Neural cell (in vitro differentiated cells): Measurements from ENCODE around the gene IFNGR2. TPM values are rescaled to one million over a fixed set of nuclear protein-coding genes. Genes with fewer than 3 reads are reported as not detected.

Source experiments
- H2AFZ ChIP-seq: fragments of 200-600, 300-800 bp; sonication (generic), shearing (Covaris generic); 2 replicates; pipeline ENCODE4 v1.6.0; 2014; ENCODE audit warnings: low read depth, mild to moderate bottlenecking, antibody characterized with exemption, low read length, moderate library complexity
- H3F3A ChIP-seq: fragments of 200-600 bp; shearing (Covaris generic); 2 replicates; pipeline ENCODE4 v1.6.1; 2016; ENCODE audit warnings: mild to moderate bottlenecking, moderate library complexity, mixed read lengths, antibody characterized with exemption, low read length; ENCODE audit not compliant: insufficient read depth, poor library complexity, severe bottlenecking
- H3K27ac ChIP-seq: fragments of 200-600, 300-800 bp; sonication (generic), shearing (Covaris generic); 2 replicates; pipeline ENCODE4 v1.5.1; 2014; ENCODE audit warnings: mild to moderate bottlenecking, low read length, moderate library complexity
- H3K27me3 ChIP-seq: fragments of 300-800, 200-600 bp; sonication (generic), shearing (Covaris generic); 2 replicates; pipeline ENCODE4 v1.6.0; 2014; ENCODE audit warnings: mild to moderate bottlenecking, low read depth, low read length, moderate library complexity; ENCODE audit not compliant: insufficient read depth
- H3K36me3 ChIP-seq: fragments of 300-800, 200-600 bp; sonication (generic), shearing (Covaris generic); 2 replicates; pipeline ENCODE4 v1.5.1; 2014; ENCODE audit warnings: mild to moderate bottlenecking, antibody characterized with exemption, low read length, moderate library complexity; ENCODE audit not compliant: insufficient read depth
- H3K4me2 ChIP-seq: fragments of 300-800, 200-600 bp; sonication (generic), shearing (Covaris generic); 2 replicates; pipeline ENCODE4 v1.6.0; 2014; ENCODE audit warnings: mild to moderate bottlenecking, low read length
- H3K4me3 ChIP-seq: fragments of 300-800, 200-600 bp; sonication (generic), shearing (Covaris generic); 2 replicates; pipeline ENCODE4 v1.5.1; 2014; ENCODE audit warnings: mild to moderate bottlenecking, low read length, moderate library complexity
- H3K79me2 ChIP-seq: fragments of 200-600 bp; shearing (Covaris generic); replicated peaks from 2 replicates; pipeline ENCODE4 v1.6.0; 2014; ENCODE audit warnings: mild to moderate bottlenecking, low read length, moderate library complexity; ENCODE audit not compliant: insufficient read depth
- H3K9ac ChIP-seq: fragments of 300-800, 200-600 bp; sonication (generic), shearing (Covaris generic); 2 replicates; pipeline ENCODE4 v1.6.1; 2016; ENCODE audit warnings: mild to moderate bottlenecking, low read length, mixed read lengths
- H3K9me2 ChIP-seq: fragments of 200-600 bp; shearing (Covaris generic); 2 replicates; pipeline ENCODE4 v1.6.1; 2016; ENCODE audit warnings: mild to moderate bottlenecking, low read length, mixed read lengths; ENCODE audit not compliant: insufficient read depth
- H3K9me3 ChIP-seq: fragments of 200-600, 300-800 bp; sonication (generic), shearing (Covaris generic); 2 replicates; pipeline ENCODE4 v1.6.1; 2016; ENCODE audit warnings: mild to moderate bottlenecking, mixed run types, low read length, moderate library complexity, mixed read lengths
- H4K20me1 ChIP-seq: fragments of 200-600 bp; shearing (Covaris generic); 2 replicates; pipeline ENCODE4 v1.6.1; 2016; ENCODE audit warnings: mild to moderate bottlenecking, mixed run types; ENCODE audit not compliant: insufficient read depth
- EP300 ChIP-seq: fragments of 450-650 bp; conservative IDR thresholded peaks from 2 replicates; pipeline ENCODE4 v1.6.1; 2014; ENCODE audit warnings: antibody characterized with exemption, mild to moderate bottlenecking, moderate library complexity; ENCODE audit not compliant: poor library complexity, severe bottlenecking
- EZH2 ChIP-seq: fragments of 200-600, 300-800 bp; shearing (Covaris generic), sonication (generic); IDR thresholded peaks from 2 replicates; pipeline ENCODE4 v1.6.1; 2014; ENCODE audit warnings: antibody characterized with exemption, low read length, borderline replicate concordance, mild to moderate bottlenecking; ENCODE audit not compliant: insufficient read depth, poor library complexity, severe bottlenecking
- MXI1 ChIP-seq: fragments of 450-650 bp; conservative IDR thresholded peaks from 2 replicates; pipeline ENCODE4 v1.6.1; 2014; ENCODE audit warnings: antibody characterized with exemption, mild to moderate bottlenecking; ENCODE audit not compliant: poor library complexity, severe bottlenecking
- POLR2AphosphoS5 ChIP-seq: IDR thresholded peaks from 2 replicates; pipeline ENCODE4 v1.6.1; 2012
- RAD21 ChIP-seq: fragments of 450-650 bp; conservative IDR thresholded peaks from 2 replicates; pipeline ENCODE4 v1.6.1; 2014; ENCODE audit warnings: antibody characterized with exemption, mild to moderate bottlenecking, moderate library complexity
- SMC3 ChIP-seq: fragments of 450-650 bp; conservative IDR thresholded peaks from 2 replicates; pipeline ENCODE4 v1.6.1; 2014; ENCODE audit warnings: antibody characterized with exemption, mild to moderate bottlenecking, moderate library complexity; ENCODE audit not compliant: poor library complexity
- TAF1 ChIP-seq: IDR thresholded peaks from 2 replicates; pipeline ENCODE4 v1.6.1; 2012; ENCODE audit warnings: low read depth
- polyA plus RNA-seq: library from polyadenylated mRNA; depleted of rRNA; stranded (reverse); fragments of >200 nt; gene quantifications from 2 replicates; pipeline ENCODE4 v1.2.3, GENCODE V29; 2014
- TF ChIP-seq, protein P1 (sequence below): IDR thresholded peaks from 2 replicates; pipeline ENCODE4 v1.6.1; 2012; ENCODE audit warnings: borderline replicate concordance
- TF ChIP-seq, protein P2 (sequence below): fragments of 450-650 bp; IDR thresholded peaks from 2 replicates; pipeline ENCODE4 v1.5.1; 2014; ENCODE audit warnings: antibody characterized with exemption, mild to moderate bottlenecking, moderate library complexity; ENCODE audit not compliant: poor library complexity, severe bottlenecking

IFNGR2 gene
- polyA plus RNA-seq, 1 donor from 2014 or later: 57.2 TPM

DNA sequence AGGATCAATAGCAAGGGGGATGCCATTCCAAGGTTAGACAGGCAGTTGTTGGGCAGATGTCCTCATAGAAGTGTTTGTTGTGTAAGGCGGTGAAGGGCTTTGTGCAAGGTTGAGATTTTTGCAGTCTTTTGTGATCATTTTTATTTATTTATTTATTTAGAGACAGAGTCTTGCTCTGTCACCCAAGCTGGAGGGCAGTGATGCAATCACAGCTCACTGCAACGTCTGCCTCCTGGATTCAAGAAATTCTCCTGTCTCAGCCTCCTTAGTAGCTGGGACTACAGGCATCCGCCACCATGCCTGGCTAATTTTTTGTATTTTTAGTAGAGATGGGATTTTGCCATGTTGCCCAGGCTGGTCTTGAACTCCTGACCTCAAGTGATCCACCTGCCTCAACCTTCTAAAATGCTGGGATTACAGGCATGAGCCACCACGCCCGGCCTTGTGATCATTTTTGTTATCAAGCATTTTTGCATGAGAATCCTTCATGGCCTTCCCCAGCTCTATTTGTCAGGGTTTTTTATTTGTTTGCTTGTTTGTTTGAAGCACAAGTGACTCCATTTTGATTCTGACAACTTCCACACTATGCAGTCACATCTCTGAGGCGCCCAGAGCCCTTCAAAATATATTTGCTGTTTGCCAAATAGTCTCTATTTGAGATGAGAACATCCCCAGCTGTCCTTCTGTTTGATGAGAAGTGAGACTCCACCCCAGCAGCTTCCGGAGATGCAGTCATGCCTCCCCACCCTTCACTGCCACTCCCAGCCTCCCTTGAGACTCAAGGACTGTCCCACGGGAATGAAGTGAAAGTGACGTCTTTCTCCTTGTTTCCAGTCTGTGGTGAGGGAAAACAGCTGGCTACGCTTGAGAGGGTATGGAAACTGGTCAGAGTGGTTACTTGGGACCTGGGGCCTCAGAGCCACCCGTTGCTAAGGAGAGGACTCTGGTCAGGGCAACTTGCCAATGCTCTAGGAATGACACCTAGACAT lies 38.6 kb downstream of the IFNGR2 start:
- Histone ChIP-seq H3F3A (no peaks in the 10 kb centered on the region), H3K9me3 (no peaks in the 10 kb centered on the region), H3K4me3 (no peak overlapping the region), H2AFZ (no peak overlapping the region), H3K9me2 (no peaks in the 10 kb centered on the region), H3K4me2 (no peak overlapping the region), H3K9ac (no peak overlapping the region), H3K27ac (no peak overlapping the region), H3K27me3 (no peaks in the 10 kb centered on the region), H3K79me2 (no peaks in the 10 kb centered on the region), H3K36me3 (no peaks in the 10 kb centered on the region), H4K20me1 (no peaks in the 10 kb centered on the region)
- TF ChIP-seq EP300: no peak
- no peak for TF ChIP-seq SMC3
- TF ChIP-seq MXI1: no peak
- TF ChIP-seq, protein P1, sequence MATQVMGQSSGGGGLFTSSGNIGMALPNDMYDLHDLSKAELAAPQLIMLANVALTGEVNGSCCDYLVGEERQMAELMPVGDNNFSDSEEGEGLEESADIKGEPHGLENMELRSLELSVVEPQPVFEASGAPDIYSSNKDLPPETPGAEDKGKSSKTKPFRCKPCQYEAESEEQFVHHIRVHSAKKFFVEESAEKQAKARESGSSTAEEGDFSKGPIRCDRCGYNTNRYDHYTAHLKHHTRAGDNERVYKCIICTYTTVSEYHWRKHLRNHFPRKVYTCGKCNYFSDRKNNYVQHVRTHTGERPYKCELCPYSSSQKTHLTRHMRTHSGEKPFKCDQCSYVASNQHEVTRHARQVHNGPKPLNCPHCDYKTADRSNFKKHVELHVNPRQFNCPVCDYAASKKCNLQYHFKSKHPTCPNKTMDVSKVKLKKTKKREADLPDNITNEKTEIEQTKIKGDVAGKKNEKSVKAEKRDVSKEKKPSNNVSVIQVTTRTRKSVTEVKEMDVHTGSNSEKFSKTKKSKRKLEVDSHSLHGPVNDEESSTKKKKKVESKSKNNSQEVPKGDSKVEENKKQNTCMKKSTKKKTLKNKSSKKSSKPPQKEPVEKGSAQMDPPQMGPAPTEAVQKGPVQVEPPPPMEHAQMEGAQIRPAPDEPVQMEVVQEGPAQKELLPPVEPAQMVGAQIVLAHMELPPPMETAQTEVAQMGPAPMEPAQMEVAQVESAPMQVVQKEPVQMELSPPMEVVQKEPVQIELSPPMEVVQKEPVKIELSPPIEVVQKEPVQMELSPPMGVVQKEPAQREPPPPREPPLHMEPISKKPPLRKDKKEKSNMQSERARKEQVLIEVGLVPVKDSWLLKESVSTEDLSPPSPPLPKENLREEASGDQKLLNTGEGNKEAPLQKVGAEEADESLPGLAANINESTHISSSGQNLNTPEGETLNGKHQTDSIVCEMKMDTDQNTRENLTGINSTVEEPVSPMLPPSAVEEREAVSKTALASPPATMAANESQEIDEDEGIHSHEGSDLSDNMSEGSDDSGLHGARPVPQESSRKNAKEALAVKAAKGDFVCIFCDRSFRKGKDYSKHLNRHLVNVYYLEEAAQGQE: no peak
- no peak for TF ChIP-seq EZH2
- TF ChIP-seq POLR2AphosphoS5: no peak
- no peak for TF ChIP-seq TAF1
- no peak for TF ChIP-seq RAD21
- TF ChIP-seq, protein P2, sequence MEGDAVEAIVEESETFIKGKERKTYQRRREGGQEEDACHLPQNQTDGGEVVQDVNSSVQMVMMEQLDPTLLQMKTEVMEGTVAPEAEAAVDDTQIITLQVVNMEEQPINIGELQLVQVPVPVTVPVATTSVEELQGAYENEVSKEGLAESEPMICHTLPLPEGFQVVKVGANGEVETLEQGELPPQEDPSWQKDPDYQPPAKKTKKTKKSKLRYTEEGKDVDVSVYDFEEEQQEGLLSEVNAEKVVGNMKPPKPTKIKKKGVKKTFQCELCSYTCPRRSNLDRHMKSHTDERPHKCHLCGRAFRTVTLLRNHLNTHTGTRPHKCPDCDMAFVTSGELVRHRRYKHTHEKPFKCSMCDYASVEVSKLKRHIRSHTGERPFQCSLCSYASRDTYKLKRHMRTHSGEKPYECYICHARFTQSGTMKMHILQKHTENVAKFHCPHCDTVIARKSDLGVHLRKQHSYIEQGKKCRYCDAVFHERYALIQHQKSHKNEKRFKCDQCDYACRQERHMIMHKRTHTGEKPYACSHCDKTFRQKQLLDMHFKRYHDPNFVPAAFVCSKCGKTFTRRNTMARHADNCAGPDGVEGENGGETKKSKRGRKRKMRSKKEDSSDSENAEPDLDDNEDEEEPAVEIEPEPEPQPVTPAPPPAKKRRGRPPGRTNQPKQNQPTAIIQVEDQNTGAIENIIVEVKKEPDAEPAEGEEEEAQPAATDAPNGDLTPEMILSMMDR: no peak

DNA sequence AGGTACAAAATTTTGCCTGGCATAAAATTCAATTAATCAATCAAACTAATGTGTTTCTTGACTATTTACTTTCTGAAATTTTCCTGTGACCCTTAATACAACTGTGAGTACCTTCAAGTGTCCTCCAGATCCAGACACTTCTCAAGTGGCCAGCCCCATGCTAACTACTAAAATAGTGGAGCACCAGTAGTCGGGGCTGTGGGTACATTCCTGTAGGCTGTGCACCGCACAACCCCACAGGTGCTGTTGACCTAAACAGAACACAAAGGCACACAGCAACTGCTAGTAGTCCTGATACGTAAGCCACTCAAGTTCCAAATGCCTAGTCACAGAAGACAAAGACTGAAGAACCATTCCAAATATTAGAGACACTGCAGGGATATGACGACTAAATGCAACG lies 40.0 kb downstream of the IFNGR2 start:
- H3K4me2 ChIP-seq: no peak overlapping the region
- no peak overlapping the region for H3K9ac ChIP-seq
- no peaks in the 10 kb centered on the region for H4K20me1 ChIP-seq
- no peaks in the 10 kb centered on the region for H3K9me2 ChIP-seq
- no peaks in the 10 kb centered on the region for H3K79me2 ChIP-seq
- H3K9me3 ChIP-seq: no peaks in the 10 kb centered on the region
- H2AFZ ChIP-seq: no peak overlapping the region
- no peak for TF ChIP-seq EZH2
- no peak for TF ChIP-seq POLR2AphosphoS5
- no peak for TF ChIP-seq RAD21
- no peak for TF ChIP-seq TAF1
- no peak for TF ChIP-seq SMC3
- TF ChIP-seq, protein P2: no peak
- TF ChIP-seq, protein P1: no peak
- no peaks in the 10 kb centered on the region for H3K27me3 ChIP-seq
- no peaks in the 10 kb centered on the region for H3K36me3 ChIP-seq
- H3F3A ChIP-seq: no peaks in the 10 kb centered on the region
- H3K27ac ChIP-seq: no peak overlapping the region
- H3K4me3 ChIP-seq: no peak overlapping the region
